Astrocyte (in vitro differentiated cells and primary cell): ENCODE measurements around the gene FSIP1. TPM values are rescaled to one million over a fixed set of nuclear protein-coding genes. Genes with fewer than 3 reads are reported as not detected.

Experiments
- DNase-seq: peaks from one replicate; pipeline ENCODE4 v3.0.0-alpha.2; 2010; ENCODE audit warnings: low read depth
- FAIRE-seq: peaks from 2 replicates; lab custom pipeline; 2011; peaks lifted over from hg19 to GRCh38; lab: Jason Lieb, UNC
- H2AFZ ChIP-seq: 2 replicates; pipeline ENCODE4 v1.6.0; 2012; ENCODE audit warnings: low read depth, low read length, inconsistent platforms
- H3K27ac ChIP-seq: 2 replicates; pipeline ENCODE4 v1.5.1; 2011; ENCODE audit warnings: low read depth, low read length, inconsistent platforms
- H3K27me3 ChIP-seq: 2 replicates; pipeline ENCODE4 v1.6.0; 2011; ENCODE audit warnings: low read length, inconsistent platforms; ENCODE audit not compliant: insufficient read depth
- H3K36me3 ChIP-seq: 2 replicates; pipeline ENCODE4 v1.5.1; 2011; ENCODE audit warnings: low read length, inconsistent platforms; ENCODE audit not compliant: insufficient read depth
- H3K4me1 ChIP-seq: 2 replicates; pipeline ENCODE4 v1.5.1; 2011; ENCODE audit warnings: low read length, inconsistent platforms; ENCODE audit not compliant: insufficient read depth
- H3K4me2 ChIP-seq: 2 replicates; pipeline ENCODE4 v1.6.0; 2012; ENCODE audit warnings: low read length, inconsistent platforms
- H3K4me3 ChIP-seq: 2 replicates; pipeline ENCODE4 v1.5.1; 2011; ENCODE audit warnings: low read depth, mild to moderate bottlenecking, low read length, inconsistent platforms; ENCODE audit not compliant: insufficient read depth
- H3K79me2 ChIP-seq: 2 replicates; pipeline ENCODE4 v1.6.0; 2012; ENCODE audit warnings: mild to moderate bottlenecking, low read length, inconsistent platforms; ENCODE audit not compliant: insufficient read depth
- H3K9ac ChIP-seq: 2 replicates; pipeline ENCODE4 v1.6.0; 2012; ENCODE audit warnings: mild to moderate bottlenecking, low read length, inconsistent platforms
- H3K9me3 ChIP-seq: 2 replicates; pipeline ENCODE4 v1.5.1; 2012; ENCODE audit warnings: low read depth, mild to moderate bottlenecking, low read length, inconsistent platforms; ENCODE audit not compliant: insufficient read depth
- H4K20me1 ChIP-seq: 2 replicates; pipeline ENCODE4 v1.6.0; 2012; ENCODE audit warnings: low read length, inconsistent platforms; ENCODE audit not compliant: insufficient read depth
- H3K27ac Mint-ChIP-seq: one replicate; pipeline ENCODE4 v1.8.0; 2021; ENCODE audit warnings: mild to moderate bottlenecking, mixed read lengths; ENCODE audit not compliant: unreplicated experiment
- H3K27me3 Mint-ChIP-seq: one replicate; pipeline ENCODE4 v1.8.0; 2021; ENCODE audit warnings: low read depth, mixed read lengths; ENCODE audit not compliant: unreplicated experiment
- H3K36me3 Mint-ChIP-seq: one replicate; pipeline ENCODE4 v1.8.0; 2021; ENCODE audit warnings: low read depth, mixed read lengths; ENCODE audit not compliant: unreplicated experiment
- H3K4me1 Mint-ChIP-seq: one replicate; pipeline ENCODE4 v1.8.0; 2021; ENCODE audit warnings: low read depth, mixed read lengths; ENCODE audit not compliant: unreplicated experiment
- H3K4me3 Mint-ChIP-seq: one replicate; pipeline ENCODE4 v1.8.0; 2021; ENCODE audit warnings: mild to moderate bottlenecking, moderate library complexity, mixed read lengths; ENCODE audit not compliant: unreplicated experiment
- H3K9me3 Mint-ChIP-seq: one replicate; pipeline ENCODE4 v1.8.0; 2021; ENCODE audit warnings: mild to moderate bottlenecking, mixed read lengths; ENCODE audit not compliant: unreplicated experiment
- EZH2 ChIP-seq: IDR thresholded peaks from 2 replicates; pipeline ENCODE4 v1.6.1; 2012; ENCODE audit warnings: mild to moderate bottlenecking, low read length, inconsistent platforms; ENCODE audit not compliant: insufficient read depth
- total RNA-seq: library from RNA; stranded (reverse); gene quantifications from 2 replicates; pipeline ENCODE4 v1.2.1, GENCODE V29; 2021
- TF ChIP-seq, protein P1 (sequence below): IDR thresholded peaks from 2 replicates; pipeline ENCODE4 v1.5.1; 2011; ENCODE audit warnings: low read depth, mild to moderate bottlenecking, inconsistent platforms, low read length, moderate library complexity; ENCODE audit not compliant: insufficient read depth

The FSIP1 gene
- total RNA-seq, 1 donor from 2014 or later, result 0.77 TPM

DNA sequence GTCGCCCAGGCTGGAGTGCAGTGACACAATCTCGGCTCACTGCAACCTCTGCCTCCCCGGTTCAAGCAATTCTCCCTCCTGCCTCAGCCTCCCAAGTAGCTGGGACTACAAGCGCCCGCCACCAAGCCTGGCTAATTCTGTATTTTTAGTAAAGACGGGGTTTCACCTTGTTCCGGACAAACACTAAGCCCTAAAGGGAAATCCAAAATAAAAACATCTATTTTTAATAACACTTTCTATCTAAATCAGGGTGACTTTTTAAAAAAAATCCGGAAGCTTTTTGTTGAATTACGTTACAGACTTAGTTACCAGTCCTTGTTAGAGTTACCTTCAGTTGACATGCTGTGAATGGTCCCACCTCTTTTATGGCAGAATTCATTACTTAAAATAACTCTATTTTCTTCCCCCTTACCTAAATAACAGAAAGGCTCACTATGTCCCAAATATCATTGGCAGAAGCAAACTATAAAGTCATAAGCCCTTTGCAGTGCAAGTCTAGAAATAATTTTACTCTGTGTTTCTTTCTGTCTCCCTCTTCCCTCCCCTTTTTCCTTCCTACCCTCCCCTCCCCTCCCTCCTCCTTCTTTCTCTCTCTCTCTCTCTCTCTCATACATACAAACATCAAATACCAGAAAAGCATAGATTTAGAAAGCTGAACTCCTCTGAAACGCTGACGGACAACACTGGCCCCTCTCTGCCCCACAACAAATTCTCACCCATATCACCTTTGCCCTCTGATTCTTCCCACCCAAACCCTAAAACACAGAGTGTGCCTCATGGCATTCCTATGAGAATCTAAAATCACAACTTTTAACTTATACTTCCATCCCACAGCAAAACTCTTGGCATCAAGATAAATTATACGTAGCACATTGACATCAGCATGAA, 183.4 kb downstream of the FSIP1 start:
- DNase-seq (no peak), FAIRE-seq (peak; percentile 41)
- Histone ChIP-seq H3K36me3 (peaks cover 28% of the 10 kb centered on the region), H3K9me3 (no peaks in the 10 kb centered on the region), H3K4me3 (no peak overlapping the region), H3K4me1 (peaks cover 8% of the 10 kb centered on the region), H2AFZ (no peak overlapping the region), H3K27me3 (no peaks in the 10 kb centered on the region), H3K4me2 (no peak overlapping the region), H4K20me1 (peaks cover 18% of the 10 kb centered on the region), H3K27ac (no peak overlapping the region), H3K9ac (no peak overlapping the region), H3K79me2 (no peaks in the 10 kb centered on the region)
- TF ChIP-seq, protein P1, sequence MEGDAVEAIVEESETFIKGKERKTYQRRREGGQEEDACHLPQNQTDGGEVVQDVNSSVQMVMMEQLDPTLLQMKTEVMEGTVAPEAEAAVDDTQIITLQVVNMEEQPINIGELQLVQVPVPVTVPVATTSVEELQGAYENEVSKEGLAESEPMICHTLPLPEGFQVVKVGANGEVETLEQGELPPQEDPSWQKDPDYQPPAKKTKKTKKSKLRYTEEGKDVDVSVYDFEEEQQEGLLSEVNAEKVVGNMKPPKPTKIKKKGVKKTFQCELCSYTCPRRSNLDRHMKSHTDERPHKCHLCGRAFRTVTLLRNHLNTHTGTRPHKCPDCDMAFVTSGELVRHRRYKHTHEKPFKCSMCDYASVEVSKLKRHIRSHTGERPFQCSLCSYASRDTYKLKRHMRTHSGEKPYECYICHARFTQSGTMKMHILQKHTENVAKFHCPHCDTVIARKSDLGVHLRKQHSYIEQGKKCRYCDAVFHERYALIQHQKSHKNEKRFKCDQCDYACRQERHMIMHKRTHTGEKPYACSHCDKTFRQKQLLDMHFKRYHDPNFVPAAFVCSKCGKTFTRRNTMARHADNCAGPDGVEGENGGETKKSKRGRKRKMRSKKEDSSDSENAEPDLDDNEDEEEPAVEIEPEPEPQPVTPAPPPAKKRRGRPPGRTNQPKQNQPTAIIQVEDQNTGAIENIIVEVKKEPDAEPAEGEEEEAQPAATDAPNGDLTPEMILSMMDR, result no peak
- TF ChIP-seq EZH2, result no peak
- Mint-ChIP-seq H3K9me3 (no peaks in the 10 kb centered on the region), H3K27me3 (no peaks in the 10 kb centered on the region), H3K36me3 (peaks cover 9% of the 10 kb centered on the region), H3K4me1 (peaks cover 16% of the 10 kb centered on the region), H3K4me3 (no peak overlapping the region), H3K27ac (peak overlapping the region; percentile 48)

GRCh38 chr15:39598186-39598850, 184.3 kb downstream of the FSIP1 start:
- Histone ChIP-seq H3K36me3 (peaks cover 37% of the 10 kb centered on the region), H3K4me1 (peaks cover 13% of the 10 kb centered on the region), H3K4me2 (no peak overlapping the region), H4K20me1 (peaks cover 27% of the 10 kb centered on the region), H3K9me3 (no peaks in the 10 kb centered on the region), H2AFZ (no peak overlapping the region), H3K79me2 (no peaks in the 10 kb centered on the region), H3K4me3 (no peak overlapping the region), H3K27me3 (no peaks in the 10 kb centered on the region), H3K9ac (no peak overlapping the region), H3K27ac (no peak overlapping the region)
- DNase-seq, result no peak
- peaks cover 10% of the 10 kb centered on the region for H3K36me3 Mint-ChIP-seq
- peak; percentile 90 for FAIRE-seq
- no peaks in the 10 kb centered on the region for H3K27me3 Mint-ChIP-seq
- TF ChIP-seq, protein P1, result no peak
- TF ChIP-seq EZH2, result no peak
- no peak overlapping the region for H3K4me3 Mint-ChIP-seq
- H3K27ac Mint-ChIP-seq, result no peak overlapping the region
- peaks cover 21% of the 10 kb centered on the region for H3K4me1 Mint-ChIP-seq
- no peaks in the 10 kb centered on the region for H3K9me3 Mint-ChIP-seq
